GM21423 (cell line): ENCODE measurements around the gene NR1D1.

Experiments
- ATAC-seq: cut with Tn5 transposase; IDR thresholded peaks from one replicate; pipeline ENCODE4 v1.9.1; 2021; ENCODE audit warnings: mild to moderate bottlenecking, moderate library complexity; ENCODE audit not compliant: unreplicated experiment

Gene NR1D1

GRCh38 chr17:40076591-40076990, 23.8 kb downstream of the NR1D1 start:
- ATAC-seq = no peak

GRCh38 chr17:40075942-40076498, 24.4 kb downstream of the NR1D1 start:
- no peak for ATAC-seq

- no peak for ATAC-seq
Measured at GRCh38 chr17:40075201-40075941, 25.0 kb downstream of the NR1D1 start.

GRCh38 chr17:40074871-40075200, 25.6 kb downstream of the NR1D1 start:
- no peak for ATAC-seq

GRCh38 chr17:40074175-40074512, 26.2 kb downstream of the NR1D1 start:
- no peak for ATAC-seq

GRCh38 chr17:40073454-40074174, 26.8 kb downstream of the NR1D1 start:
- no peak for ATAC-seq

- ATAC-seq = no peak
Measured at GRCh38 chr17:40072735-40073346, 27.5 kb downstream of the NR1D1 start.

- ATAC-seq = no peak
Measured at GRCh38 chr17:40072040-40072734, 28.2 kb downstream of the NR1D1 start.

- ATAC-seq = no peak
Measured at GRCh38 chr17:40071313-40072039, 28.9 kb downstream of the NR1D1 start.

GRCh38 chr17:40070709-40071312, 29.6 kb downstream of the NR1D1 start:
- ATAC-seq = no peak

- no peak for ATAC-seq
Measured at GRCh38 chr17:40069751-40070708, 30.4 kb downstream of the NR1D1 start.

GRCh38 chr17:40068917-40069750, 31.3 kb downstream of the NR1D1 start:
- no peak for ATAC-seq

GRCh38 chr17:40068584-40068916, 31.8 kb downstream of the NR1D1 start:
- no peak for ATAC-seq

- no peak for ATAC-seq
Measured at GRCh38 chr17:40068129-40068581, 32.2 kb downstream of the NR1D1 start.

GRCh38 chr17:40067710-40068109, 32.7 kb downstream of the NR1D1 start:
- no peak for ATAC-seq

- no peak for ATAC-seq
Measured at GRCh38 chr17:40065769-40066510, 34.4 kb downstream of the NR1D1 start.

- ATAC-seq = no peak
Measured at GRCh38 chr17:40064971-40065768, 35.2 kb downstream of the NR1D1 start.
